Caco-2 (cell line): Measurements from ENCODE around the gene SIGLEC9. TPM values are rescaled to one million over a fixed set of nuclear protein-coding genes. Genes with fewer than 3 reads are reported as not detected.

Experiments used
- BruUV-seq: library from RNA; stranded (reverse); fragments of 400-500 nt; replicated peaks from 2 replicates; lab custom pipeline; 2021; lab: Mats Ljungman, UMichigan
- CTCF ChIA-PET: fragments of 300-600 bp; sonication (Branson Sonifier 250); formaldehyde crosslinking; loops from one replicate; lab custom pipeline; 2022; ENCODE audit warnings: antibody characterized with exemption; lab: Charles Lee
- POLR2A ChIA-PET: fragments of 300-600 bp; sonication (Branson Sonifier 250); formaldehyde crosslinking; loops from one replicate; lab custom pipeline; 2022; ENCODE audit warnings: antibody characterized with exemption; lab: Charles Lee
- DNase-seq, 2 experiments: peaks; one replicate each; pipeline versions ENCODE4 v3.0.0 to v3.0.0-alpha.2; 2020 to 2022
- H3K27me3 ChIP-seq: replicated peaks from 2 replicates; pipeline ENCODE4 v1.6.0; 2011; ENCODE audit warnings: low read length; ENCODE audit not compliant: control insufficient read depth, insufficient read depth
- H3K36me3 ChIP-seq: 2 replicates; pipeline ENCODE4 v1.5.1; 2011; ENCODE audit warnings: low read length; ENCODE audit not compliant: control insufficient read depth, insufficient read depth
- H3K4me1 ChIP-seq: fragments of 250-450 bp; sonication (Bioruptor Pico); 2 replicates; pipeline ENCODE4 v1.5.1; 2020; ENCODE audit warnings: mild to moderate bottlenecking
- H3K4me3 ChIP-seq: 2 replicates; pipeline ENCODE4 v1.5.1; 2011; ENCODE audit warnings: low read depth, mild to moderate bottlenecking, control low read depth, low read length
- H3K9me3 ChIP-seq: fragments of 250-450 bp; sonication (Bioruptor Pico); 2 replicates; pipeline ENCODE4 v1.5.1; 2020; ENCODE audit warnings: mild to moderate bottlenecking, moderate library complexity
- H3K27ac Mint-ChIP-seq: one replicate; pipeline ENCODE4 v1.8.0; 2022; ENCODE audit warnings: mixed read lengths; ENCODE audit not compliant: unreplicated experiment
- H3K27me3 Mint-ChIP-seq: one replicate; pipeline ENCODE4 v1.8.0; 2022; ENCODE audit warnings: mixed read lengths; ENCODE audit not compliant: insufficient read depth, unreplicated experiment
- H3K36me3 Mint-ChIP-seq: one replicate; pipeline ENCODE4 v1.8.0; 2022; ENCODE audit warnings: mild to moderate bottlenecking, mixed read lengths; ENCODE audit not compliant: insufficient read depth, unreplicated experiment
- H3K4me1 Mint-ChIP-seq: one replicate; pipeline ENCODE4 v1.8.0; 2022; ENCODE audit warnings: low read depth, mixed read lengths; ENCODE audit not compliant: unreplicated experiment
- H3K4me3 Mint-ChIP-seq: one replicate; pipeline ENCODE4 v1.8.0; 2022; ENCODE audit warnings: mild to moderate bottlenecking, moderate library complexity, mixed read lengths; ENCODE audit not compliant: unreplicated experiment
- H3K9me3 Mint-ChIP-seq: one replicate; pipeline ENCODE4 v1.8.0; 2022; ENCODE audit warnings: mixed read lengths; ENCODE audit not compliant: unreplicated experiment
- CTCF ChIP-seq, 2 experiments: fragments of 200-600 bp in 1 of 2; IDR thresholded peaks; 1 replicate in 1 of 2; 2 replicates in 1 of 2; pipeline versions ENCODE4 v1.5.1 to v1.8.0; 2011 to 2022; ENCODE audit warnings: antibody characterized with exemption in 1 of 2, control low read depth in 1 of 2, inconsistent platforms in 1 of 2, low read depth in 1 of 2, low read length in 1 of 2, mild to moderate bottlenecking in 1 of 2, moderate library complexity in 1 of 2; ENCODE audit not compliant: insufficient read depth in 1 of 2, severe bottlenecking in 1 of 2, unreplicated experiment in 1 of 2
- intact Hi-C: fragments of 100-400 bp; cut with micrococcal nuclease; formaldehyde crosslinking; loops from one replicate; pipeline ENCODE4 v1.10.0; 2022; ENCODE audit not compliant: unreplicated experiment
- total RNA-seq: library from RNA; stranded (reverse); gene quantifications from 2 replicates; pipeline ENCODE4 v1.2.3, GENCODE V29; 2022

The SIGLEC9 gene
- total RNA-seq, 1 experiment from 2014 or later, result not detected

GRCh38 chr19:51101171-51101865, 23.4 kb upstream of the SIGLEC9 start:
- no TSS peak for BruUV-seq
- no peaks in the 10 kb centered on the region for H3K27me3 Mint-ChIP-seq
- intact Hi-C loops, result no loop called here
- CTCF ChIA-PET, result no interaction called here
- Histone ChIP-seq H3K9me3 (no peaks in the 10 kb centered on the region), H3K27me3 (no peaks in the 10 kb centered on the region), H3K4me1 (no peaks in the 10 kb centered on the region), H3K4me3 (no peak overlapping the region), H3K36me3 (no peaks in the 10 kb centered on the region; the same call in 1 of the 2 replicates)
- H3K4me1 Mint-ChIP-seq, result no peaks in the 10 kb centered on the region
- H3K4me3 Mint-ChIP-seq, result no peak overlapping the region
- TF ChIP-seq CTCF (IDR thresholded peaks at IDR 0.05; ENCODE audit: insufficient read depth in 1 of 2, low read depth in 1 of 2, low read length in 1 of 2, severe bottlenecking in 1 of 2, unreplicated experiment in 1 of 2), result no peak
- H3K27ac Mint-ChIP-seq, result no peak overlapping the region
- POLR2A ChIA-PET, result no interaction called here
- DNase-seq, result no peak
- no peaks in the 10 kb centered on the region for H3K9me3 Mint-ChIP-seq
- H3K36me3 Mint-ChIP-seq, result peaks cover 34% of the 10 kb centered on the region

GRCh38 chr19:51102991-51103390, 21.7 kb upstream of the SIGLEC9 start:
- peaks cover 9% of the 10 kb centered on the region for H3K4me1 Mint-ChIP-seq
- BruUV-seq, result no TSS peak
- Histone ChIP-seq H3K36me3 (no peaks in the 10 kb centered on the region; the same call in 1 of the 2 replicates), H3K27me3 (no peaks in the 10 kb centered on the region), H3K4me3 (no peak overlapping the region), H3K9me3 (no peaks in the 10 kb centered on the region), H3K4me1 (no peaks in the 10 kb centered on the region)
- ChIA-PET POLR2A (no interaction called here), CTCF (no interaction called here)
- no peak overlapping the region for H3K4me3 Mint-ChIP-seq
- H3K27me3 Mint-ChIP-seq, result no peaks in the 10 kb centered on the region
- TF ChIP-seq CTCF (IDR thresholded peaks at IDR 0.05; ENCODE audit: insufficient read depth in 1 of 2, low read depth in 1 of 2, low read length in 1 of 2, severe bottlenecking in 1 of 2, unreplicated experiment in 1 of 2), result no peak
- DNase-seq, result no peak
- H3K9me3 Mint-ChIP-seq, result no peaks in the 10 kb centered on the region
- H3K36me3 Mint-ChIP-seq, result peaks cover 36% of the 10 kb centered on the region
- H3K27ac Mint-ChIP-seq, result no peak overlapping the region
- intact Hi-C loops, result no loop called here

- Mint-ChIP-seq H3K4me1 (peaks cover 9% of the 10 kb centered on the region), H3K27me3 (no peaks in the 10 kb centered on the region), H3K9me3 (no peaks in the 10 kb centered on the region), H3K36me3 (peaks cover 44% of the 10 kb centered on the region), H3K4me3 (no peak overlapping the region), H3K27ac (no peak overlapping the region)
- Histone ChIP-seq H3K9me3 (no peaks in the 10 kb centered on the region), H3K4me1 (no peaks in the 10 kb centered on the region), H3K36me3 (no peaks in the 10 kb centered on the region; the same call in 1 of the 2 replicates), H3K4me3 (no peak overlapping the region), H3K27me3 (no peaks in the 10 kb centered on the region)
- no TSS peak for BruUV-seq
- intact Hi-C loops, result no loop called here
- DNase-seq, result no peak
- TF ChIP-seq CTCF (IDR thresholded peaks at IDR 0.05; ENCODE audit: insufficient read depth in 1 of 2, low read depth in 1 of 2, low read length in 1 of 2, severe bottlenecking in 1 of 2, unreplicated experiment in 1 of 2), result no peak
- ChIA-PET POLR2A (no interaction called here), CTCF (no interaction called here)
Observed at GRCh38 chr19:51103926-51104341, 20.8 kb upstream of the SIGLEC9 start.
